DMS114 treated with DMSO at 0.1 percent for 48 hours (cell line): ENCODE measurements around the gene EPHB1.
"Not testable (repeated sequence)": the region's sequence is repeated elsewhere in the genome, so short reads cannot be mapped to it uniquely, and the experiment has no call there.

Experiments
- DNase-seq: peaks from one replicate; lab custom pipeline; 2025; ENCODE audit not compliant: unreplicated experiment; lab: John Stamatoyannopoulos, UW

The EPHB1 gene

DNA sequence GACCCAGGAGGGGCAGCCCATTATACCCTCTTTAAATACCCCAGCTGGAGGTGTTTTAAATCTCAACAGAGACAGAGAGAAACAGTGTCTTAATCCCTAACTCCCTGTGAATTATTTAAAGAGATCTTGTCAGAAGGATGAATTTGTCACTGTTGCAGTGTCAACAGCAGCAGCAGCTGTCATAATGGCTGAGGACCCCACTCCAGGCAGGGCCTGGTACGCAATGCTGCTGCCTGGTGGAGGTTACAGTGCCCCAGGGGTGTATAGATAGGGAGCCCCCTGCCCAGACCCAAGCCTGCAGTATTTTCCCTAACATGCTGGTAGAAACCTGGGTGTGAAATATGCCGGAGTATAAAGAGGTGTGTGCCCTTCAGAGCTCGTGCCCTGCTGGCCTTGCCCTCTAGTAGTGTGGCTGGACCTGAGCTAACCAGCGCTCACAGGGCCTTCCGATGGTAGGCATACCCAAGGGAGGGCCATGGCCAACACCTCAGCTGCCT is 143.0 kb downstream of the EPHB1 start:
- DNase-seq = no peak

DNA sequence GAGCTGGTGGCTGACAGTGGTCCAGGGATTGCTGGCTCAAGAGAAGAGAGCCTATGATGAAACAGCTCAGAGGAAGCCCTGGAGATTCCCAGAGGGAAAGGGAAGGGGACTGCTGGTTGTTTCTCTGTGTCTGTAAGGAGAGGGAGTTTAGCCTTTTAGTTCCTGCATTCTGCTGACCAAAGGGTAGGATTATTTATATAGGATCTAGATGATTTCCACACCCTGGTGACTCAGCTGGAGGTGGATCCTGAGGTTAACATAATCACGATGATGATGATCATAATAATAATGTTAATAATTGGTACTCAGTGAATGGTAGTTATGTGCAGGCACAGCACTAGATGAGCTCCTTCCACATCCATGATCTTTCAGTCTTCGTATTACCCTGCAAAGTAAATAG is 144.9 kb downstream of the EPHB1 start:
- no peak for DNase-seq

DNA sequence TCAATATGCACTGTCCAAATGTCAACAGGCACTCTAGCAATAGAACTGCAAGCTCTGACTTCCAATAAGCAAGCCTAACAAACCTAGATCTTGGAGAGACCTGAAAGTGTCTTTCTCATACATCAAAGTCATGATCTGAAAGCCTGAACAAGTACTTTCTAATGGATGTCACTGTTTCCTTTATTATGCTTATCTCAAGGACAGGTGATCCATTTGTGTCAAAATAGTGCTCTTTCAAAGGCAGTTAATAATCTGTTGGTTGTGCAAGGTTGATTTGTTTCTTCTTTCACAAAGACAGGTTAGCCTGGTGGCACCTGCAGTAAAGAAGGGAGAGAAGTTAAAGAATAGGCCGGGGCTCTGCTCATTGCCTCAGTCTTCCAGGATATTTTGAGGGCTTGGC is 146.8 kb downstream of the EPHB1 start:
- DNase-seq = no peak

DNA sequence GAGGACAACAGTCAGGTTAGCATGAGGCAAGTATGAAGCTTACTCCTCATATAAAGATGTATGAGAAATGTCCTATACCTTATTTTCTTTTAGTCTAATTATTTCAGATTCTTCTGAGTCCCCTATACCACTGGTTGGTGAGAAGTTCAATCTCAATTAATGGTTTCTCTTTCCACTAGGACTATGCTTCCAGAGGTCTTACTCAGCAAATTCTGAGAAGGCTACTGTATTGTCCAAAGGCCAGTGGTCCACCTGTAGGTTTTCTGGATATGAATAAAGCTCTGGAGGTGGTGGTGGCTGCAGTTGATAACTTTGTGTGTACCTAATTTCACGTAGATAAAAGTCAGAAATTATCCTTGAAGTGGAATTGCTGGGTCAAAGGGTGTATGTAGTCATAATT is 149.4 kb downstream of the EPHB1 start:
- DNase-seq = no peak

DNA sequence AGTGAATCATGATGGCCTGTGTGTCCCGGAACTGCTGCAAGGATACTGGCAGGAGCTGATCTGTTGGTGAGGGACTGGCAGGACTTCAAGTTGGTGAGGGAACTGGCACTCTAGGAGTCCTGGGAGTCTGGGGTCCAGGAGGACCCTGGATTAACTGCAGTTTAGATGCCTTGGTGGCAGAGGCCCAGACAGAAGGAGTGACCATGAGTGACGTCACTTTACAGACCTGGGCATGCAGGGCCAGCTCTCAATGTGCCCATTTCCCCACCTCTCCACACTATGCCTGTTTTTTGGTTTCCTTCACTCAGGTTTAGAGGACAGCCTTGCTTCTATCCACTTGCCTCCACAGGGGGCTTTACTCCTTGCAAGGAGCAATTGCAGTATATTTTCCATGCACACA is 154.1 kb downstream of the EPHB1 start:
- no peak for DNase-seq

DNA sequence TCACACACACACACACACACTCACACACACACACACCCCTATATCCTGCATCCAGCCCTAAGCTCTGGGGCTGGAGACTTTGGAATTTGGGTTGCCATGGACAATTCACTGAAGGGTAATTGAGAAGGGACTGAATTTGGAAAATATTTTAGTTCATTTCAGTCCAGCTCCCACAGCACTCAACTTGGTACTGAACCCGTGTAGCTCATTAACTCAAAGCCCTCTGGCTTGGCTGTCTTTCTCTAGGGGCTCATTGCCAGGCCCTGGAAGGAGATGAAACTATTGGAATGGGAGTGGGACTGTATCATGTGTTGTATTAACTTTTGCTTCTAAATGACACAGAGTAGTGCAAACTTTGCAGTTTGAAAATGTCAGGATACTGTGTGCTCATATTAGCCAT is 157.3 kb downstream of the EPHB1 start:
- DNase-seq = no peak

DNA sequence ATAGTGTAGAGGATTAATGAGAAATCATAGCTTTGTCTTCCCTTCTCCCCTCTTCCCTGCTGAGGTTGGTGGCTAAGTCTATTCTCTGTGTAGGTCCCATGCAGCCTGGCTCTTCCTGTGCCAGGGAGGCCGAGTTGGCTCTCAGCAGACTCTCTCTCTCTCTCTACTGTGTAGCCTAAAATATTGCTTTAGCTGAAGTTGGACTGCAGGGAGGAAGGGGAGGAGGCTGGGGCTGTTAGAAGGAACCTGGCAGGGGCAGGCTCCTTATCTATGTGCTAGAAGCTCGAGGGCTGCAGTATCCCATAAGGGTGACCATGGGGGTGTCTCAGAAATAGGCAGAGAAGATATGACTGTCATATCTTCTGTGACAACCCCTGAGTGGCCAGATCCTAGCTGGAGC is 160.8 kb downstream of the EPHB1 start:
- DNase-seq = no peak

DNA sequence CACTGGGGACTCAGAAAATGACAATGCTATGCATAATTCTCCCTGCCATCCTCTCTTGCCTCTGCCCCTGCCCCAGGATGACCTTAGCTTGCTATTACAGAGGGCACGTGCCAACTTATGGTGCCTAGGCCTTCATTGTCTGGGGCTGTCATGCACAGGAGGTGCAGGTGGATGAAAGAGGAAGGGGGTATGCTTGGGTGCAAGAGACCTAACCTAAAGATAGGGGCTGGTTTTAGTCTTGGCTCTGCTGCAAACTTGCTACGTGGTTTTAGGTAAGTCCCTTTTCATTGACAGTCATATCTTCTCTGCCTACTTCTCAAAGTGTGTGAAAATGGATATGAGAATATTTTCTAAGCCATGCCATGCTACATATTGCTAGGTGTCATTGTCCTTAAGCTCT is 161.3 kb downstream of the EPHB1 start:
- no peak for DNase-seq

DNA sequence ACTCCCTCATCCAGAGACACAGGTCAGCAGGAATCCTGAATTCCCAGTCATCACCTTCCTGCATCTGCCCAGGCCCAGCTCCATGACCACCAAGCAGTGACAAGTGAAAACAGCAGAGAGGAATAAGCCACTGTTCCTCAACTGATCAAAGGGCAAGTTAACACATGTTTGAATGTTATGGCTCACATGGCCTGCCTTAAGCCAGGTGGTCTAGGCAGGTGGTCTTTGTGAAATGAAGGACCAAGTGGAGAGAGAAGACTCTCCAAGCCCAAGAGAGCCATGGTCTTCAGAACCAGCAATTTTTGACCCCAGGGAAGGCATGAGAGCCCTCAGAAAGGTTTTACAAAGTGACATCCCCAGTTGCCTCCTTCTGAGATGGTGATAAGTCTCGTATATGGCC is 161.8 kb downstream of the EPHB1 start:
- no peak for DNase-seq

DNA sequence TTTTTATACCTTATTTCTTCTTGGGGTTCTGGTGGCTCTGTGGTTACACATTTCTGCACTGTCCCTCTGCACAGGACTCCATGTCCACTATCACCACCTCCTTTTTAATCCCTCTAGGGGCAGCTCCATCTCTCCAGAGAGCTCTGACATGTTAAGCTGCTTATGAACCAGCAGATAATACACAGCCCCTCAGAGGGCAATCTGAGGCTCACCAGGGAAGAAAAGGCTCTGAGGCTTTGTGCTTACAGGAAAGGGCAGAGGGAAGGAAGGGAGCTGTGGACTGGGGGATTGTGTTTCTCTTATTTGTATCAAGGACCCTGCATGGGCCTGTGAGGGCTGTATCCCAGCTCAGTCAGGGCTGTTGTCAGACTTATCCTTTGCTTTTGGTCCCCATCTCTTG is 164.5 kb downstream of the EPHB1 start:
- DNase-seq = no peak

DNA sequence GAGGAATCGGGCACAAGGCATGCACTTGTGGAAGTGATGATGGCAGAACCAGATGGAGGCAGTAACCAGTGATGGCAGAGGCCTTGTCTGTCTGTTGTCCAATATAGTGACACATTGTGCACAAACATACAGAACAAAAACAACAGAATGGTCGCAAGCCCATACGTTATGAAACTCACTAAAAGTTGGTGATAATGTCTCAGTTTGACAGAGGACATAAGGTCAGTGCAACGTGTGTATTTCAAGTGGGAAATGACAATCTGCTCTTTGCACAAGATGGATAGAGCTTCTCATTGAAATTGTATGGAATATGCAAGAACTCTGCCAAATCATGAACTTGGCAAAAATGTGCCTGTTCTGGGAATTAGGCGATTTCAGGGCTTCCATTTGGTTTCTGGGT is 169.2 kb downstream of the EPHB1 start:
- no peak for DNase-seq

DNA sequence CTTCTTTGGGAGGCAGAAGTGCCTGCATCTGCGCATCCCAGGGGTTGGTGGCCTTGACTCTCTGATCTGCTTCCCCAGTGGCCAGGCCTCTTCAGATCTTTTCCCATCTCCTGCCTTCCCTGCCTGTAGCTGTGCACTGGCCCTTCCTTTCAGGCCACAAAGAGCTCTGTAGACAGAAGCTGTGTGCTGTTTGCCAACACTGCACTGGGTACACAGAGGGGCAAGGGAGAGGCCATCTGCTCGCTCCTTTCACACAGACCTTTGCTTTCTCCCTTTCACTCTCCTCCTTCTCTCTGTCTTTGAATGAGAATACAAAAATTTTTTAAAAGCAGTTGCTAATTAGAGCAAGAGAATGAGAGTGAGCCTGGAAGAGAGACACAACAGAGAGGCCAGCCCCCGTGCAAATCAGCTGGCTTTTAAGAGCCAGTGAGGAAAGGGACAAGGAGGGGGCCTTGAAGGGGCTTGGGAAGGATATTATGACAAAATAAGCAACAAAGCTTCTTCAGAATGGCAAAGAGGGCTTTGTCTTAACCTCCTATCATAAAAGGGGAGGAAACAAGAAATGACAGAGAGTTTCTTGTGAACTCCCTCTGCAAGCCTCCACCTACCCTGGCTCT is 170.9 kb downstream of the EPHB1 start:
- DNase-seq = no peak

DNA sequence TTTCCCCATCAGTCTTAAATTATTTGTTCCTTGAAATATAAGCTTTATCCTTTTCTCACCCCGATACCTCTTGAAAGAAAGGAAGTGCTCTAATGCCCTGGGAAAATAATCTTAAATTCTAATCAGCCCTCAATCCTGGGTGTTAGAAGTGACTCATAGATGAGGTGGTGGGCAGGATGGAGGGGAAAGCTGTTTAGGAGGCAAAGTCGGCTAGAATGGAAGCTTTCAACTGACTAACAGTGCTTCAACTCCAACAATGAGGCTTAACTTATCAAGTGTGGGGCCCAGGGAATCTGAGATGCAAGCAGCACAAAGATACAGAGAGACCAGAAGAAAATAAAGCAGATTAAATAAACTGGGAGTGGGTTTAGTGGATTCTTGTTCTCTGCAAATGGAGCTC is 175.8 kb downstream of the EPHB1 start:
- DNase-seq = no peak

DNA sequence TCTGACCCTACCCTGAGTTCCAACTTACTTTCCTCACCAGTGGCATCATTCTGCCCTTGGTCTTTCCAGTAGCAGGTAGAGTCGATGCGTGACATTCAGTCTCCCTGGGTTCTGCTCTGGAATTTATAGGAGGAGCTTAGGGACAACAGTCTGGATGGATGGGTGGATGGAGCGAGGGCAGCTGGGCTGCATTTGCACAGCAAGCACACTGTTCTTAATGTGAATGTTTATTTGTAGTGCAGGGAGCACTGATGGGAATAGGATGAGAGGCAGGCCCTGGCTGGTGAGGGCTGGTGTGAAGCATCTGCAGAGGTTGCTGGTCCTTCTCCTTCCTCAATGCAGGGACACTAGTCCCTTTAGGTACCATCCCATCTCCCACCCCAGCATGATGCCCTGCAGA is 176.2 kb downstream of the EPHB1 start:
- DNase-seq = no peak

DNA sequence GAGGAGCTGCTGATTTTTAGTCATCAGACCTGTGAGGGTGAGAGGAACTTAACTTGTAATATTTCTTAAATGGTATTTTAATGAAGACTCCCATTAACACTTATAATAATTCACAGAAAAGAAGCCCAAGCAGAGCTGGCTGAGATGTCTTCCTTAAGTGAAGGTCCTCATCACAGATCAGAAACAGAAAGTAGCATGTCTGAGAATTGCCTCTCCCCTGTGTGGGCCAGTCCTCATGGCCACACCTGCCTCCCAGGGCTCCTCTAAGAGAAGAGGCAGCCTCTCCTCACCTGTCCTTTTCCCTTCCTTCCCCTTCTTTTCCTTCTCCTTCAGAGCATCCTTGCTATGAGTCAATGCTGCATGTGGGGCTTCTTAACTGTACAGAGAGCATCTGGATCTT is 176.8 kb downstream of the EPHB1 start:
- not testable (repeated sequence) for DNase-seq

DNA sequence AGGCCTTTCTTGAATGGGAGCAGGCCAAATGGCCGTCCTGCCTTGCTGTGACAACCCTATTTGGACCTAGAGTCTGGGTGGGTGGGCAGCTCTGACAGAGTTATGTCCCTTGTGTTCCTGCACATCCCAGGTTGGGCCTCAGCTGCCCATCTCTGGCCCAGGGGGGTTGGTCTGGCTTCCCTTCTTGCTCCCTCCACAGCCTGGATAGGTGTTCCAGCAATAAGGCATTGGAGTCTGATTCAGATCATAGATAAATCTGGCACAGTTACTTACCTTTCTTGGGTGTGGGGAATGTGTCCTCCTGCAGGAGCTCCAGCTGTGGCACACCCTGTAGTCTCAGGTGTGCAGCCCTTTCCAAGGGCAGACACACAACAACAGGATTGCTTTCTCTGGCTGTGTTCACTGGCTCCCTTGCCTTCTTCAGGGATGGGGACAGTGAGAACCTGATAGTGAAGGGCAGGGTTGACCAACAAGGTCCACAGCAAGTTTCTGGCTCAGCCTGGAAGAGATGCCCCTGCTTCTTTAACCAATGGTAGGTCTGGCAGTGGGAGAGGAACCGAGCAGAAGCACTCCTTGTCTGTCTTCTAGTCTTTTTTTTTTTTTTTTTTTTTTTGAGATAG is 177.9 kb downstream of the EPHB1 start:
- DNase-seq = no peak

DNA sequence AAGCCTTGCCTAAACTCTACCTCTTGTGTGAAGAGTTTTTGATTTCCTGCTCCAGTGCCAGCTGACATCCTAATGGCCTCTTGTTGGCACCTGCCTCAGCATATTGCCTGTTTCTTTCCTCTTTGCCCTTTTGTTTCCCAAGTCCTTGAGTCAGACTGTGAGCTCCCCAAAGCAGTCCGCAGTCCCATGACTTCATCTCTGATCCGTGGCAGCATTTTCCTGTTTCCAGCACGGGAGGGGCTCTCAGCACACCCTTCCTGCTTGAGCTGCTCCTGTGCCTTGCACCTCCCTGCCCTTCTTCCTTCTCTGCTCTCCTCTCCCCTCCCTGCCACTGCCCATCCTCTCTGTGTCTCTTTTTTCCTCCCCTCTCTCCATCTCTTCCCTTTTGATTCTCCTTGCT is 179.6 kb downstream of the EPHB1 start:
- DNase-seq = no peak

DNA sequence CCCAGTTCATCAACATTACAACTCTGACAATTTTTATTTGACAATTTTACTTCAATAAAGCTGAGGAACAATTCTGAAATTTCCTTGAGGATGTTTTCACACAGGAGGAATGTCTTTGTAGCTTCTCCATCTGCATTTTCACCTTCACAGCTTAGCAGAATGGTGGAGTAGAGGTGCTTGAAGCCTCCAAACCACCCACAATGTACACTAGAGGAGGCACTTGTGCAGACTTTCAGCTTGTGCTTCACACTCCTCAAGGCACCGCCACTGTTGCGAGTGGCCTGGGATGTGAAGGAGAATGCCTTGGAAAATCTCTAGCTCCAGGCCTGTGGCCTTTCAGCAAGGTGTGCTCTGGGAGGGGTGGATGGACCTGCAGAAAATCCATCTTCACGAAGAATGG is 181.9 kb downstream of the EPHB1 start:
- DNase-seq = no peak

DNA sequence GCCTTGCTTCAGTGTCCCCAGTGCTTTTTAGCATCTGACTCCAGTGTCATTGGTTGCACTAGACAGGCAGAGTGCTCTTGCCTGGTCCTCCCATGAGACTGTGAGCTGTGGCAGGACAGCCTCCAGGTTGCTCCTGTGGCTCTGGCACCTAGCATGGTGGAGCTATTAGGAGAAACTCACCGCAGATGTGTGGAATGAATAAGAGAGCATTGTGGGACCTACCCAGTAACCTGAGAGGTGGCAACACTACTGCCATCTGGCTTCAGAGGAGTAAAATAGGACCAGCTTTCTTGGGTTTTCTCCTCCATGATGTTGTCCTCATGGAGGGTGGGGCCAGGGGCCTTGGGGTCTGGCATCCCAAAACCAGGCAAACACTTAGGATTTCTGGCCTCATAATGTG is 183.6 kb downstream of the EPHB1 start:
- no peak for DNase-seq

DNA sequence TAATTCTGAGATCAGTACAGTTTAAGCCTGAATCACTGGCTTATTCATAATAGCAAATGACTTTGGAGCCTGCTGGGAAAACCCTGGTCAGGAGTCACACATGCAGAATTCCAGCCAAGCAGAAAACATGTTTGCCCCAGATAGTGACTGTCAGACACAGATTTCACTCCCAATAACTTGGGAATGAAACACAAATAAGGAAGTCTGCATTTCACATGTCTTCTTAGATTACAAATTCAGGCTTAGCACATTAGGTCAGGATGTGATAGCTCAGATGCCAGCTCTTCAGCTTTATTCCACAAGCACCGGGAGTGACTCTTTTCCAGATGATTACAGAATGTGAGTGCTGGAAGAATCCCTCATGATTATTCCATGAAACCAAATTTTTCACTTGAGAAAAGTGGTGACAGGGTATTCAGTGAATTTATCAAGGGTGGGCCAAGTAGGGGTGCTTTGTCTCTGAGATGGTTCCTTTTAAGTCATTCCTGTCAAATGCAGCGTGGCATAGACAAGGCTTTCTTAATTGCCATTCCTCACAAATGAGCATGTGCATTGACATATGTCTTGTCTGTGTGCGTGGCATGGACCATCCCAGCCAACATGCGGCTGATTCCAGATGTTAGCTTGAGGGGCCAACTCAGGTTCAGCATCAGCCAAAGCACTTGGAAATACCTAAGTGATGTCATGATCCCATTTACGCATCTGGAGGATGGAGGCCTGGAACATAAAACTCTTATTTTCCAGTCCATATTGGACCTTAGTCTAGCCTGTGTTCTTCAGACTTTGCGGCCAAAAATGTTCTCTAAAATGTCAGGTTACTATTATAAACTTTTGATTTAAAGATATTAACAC is 191.0 kb downstream of the EPHB1 start:
- no peak for DNase-seq

DNA sequence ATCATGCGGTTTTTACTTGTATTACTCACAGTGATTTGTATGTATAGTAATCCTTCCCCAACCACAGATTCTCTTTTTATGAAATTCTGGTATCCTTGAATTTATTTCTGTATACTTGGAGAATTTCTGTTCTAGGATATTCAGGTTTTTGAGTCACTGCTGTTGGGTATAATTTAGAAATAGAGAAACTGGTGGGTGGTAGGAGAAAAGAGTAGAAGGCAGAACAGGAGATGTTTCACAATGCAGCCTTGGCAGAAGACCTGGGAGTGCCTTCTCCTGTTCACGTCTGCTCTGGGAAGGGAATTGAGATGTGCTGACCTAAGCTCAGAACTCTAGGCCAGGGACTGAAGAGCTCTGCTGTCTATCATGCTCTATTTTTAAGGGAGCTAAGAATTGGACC is 193.6 kb downstream of the EPHB1 start:
- no peak for DNase-seq

DNA sequence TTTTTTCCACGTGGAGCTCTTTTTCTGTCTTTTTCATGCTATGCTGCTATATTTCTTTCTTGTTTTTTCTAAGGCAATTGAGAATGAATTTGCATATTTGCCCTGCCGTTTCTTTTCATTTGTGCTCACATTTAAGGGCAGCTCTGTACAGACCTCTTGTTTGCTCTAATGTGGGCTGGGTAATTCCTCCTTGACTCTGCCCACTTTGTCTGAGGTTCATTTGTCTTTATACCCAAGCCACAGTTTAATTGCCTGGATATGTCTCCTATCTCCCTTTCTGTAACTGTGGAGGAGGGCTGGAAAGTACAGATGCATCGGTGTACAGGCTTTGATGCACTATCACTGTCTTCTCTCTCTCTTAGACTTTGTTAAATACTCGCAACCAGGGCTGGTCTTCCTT is 195.9 kb downstream of the EPHB1 start:
- no peak for DNase-seq
